H1 (cell line): ENCODE results near the gene MTMR1. TPM values are rescaled to one million over a fixed set of nuclear protein-coding genes. Genes with fewer than 3 reads are reported as not detected.
A peak's percentile ranks its signal among the peaks of the same experiment; 100 is the strongest.

ENCODE experiments used
- CTCF ChIA-PET: fragments of 300-600 bp; sonication (Branson Sonifier 250); formaldehyde crosslinking; loops from one replicate; lab custom pipeline; 2021; ENCODE audit not compliant: partially characterized antibody; lab: Charles Lee
- POLR2A ChIA-PET: fragments of 300-600 bp; sonication (Branson Sonifier 250); formaldehyde crosslinking; loops from one replicate; lab custom pipeline; 2021; ENCODE audit warnings: inconsistent platforms; ENCODE audit not compliant: partially characterized antibody; lab: Charles Lee
- DNase-seq, 2 experiments: peaks; one replicate each; pipeline versions ENCODE4 v3.0.0 to v3.0.0-alpha.2; 2010 to 2022; ENCODE audit warnings: low spot score in 2 of 2, low read depth in 1 of 2, mixed read lengths in 1 of 2
- FAIRE-seq: peaks from 2 replicates; lab custom pipeline; 2011; peaks lifted over from hg19 to GRCh38; lab: Jason Lieb, UNC
- H2AFZ ChIP-seq: 2 replicates; pipeline ENCODE4 v1.8.1; 2012; ENCODE audit warnings: low read length, inconsistent platforms
- H2AK5ac ChIP-seq: 2 replicates; pipeline ENCODE4 v1.6.1; 2013; ENCODE audit warnings: low read depth, low read length
- H2BK120ac ChIP-seq: replicated peaks from 2 replicates; pipeline ENCODE3; 2013; ENCODE audit warnings: low read depth, low read length, inconsistent platforms
- H2BK12ac ChIP-seq: 2 replicates; pipeline ENCODE4 v1.6.1; 2013; ENCODE audit warnings: low read depth, low read length
- H2BK15ac ChIP-seq: 2 replicates; pipeline ENCODE4 v1.6.1; 2013; ENCODE audit warnings: low read length
- H2BK20ac ChIP-seq: 2 replicates; pipeline ENCODE4 v1.6.1; 2013; ENCODE audit warnings: low read length
- H2BK5ac ChIP-seq: 2 replicates; pipeline ENCODE4 v1.6.1; 2013; ENCODE audit warnings: low read depth, low read length
- H3K14ac ChIP-seq: 2 replicates; pipeline ENCODE4 v1.6.1; 2013; ENCODE audit warnings: inconsistent platforms; ENCODE audit not compliant: insufficient read length
- H3K18ac ChIP-seq: 2 replicates; pipeline ENCODE4 v1.6.1; 2013; ENCODE audit warnings: low read length; ENCODE audit errors: extremely low read depth
- H3K23ac ChIP-seq: 2 replicates; pipeline ENCODE4 v1.6.1; 2013; ENCODE audit warnings: inconsistent platforms; ENCODE audit not compliant: insufficient read length
- H3K23me2 ChIP-seq: 2 replicates; pipeline ENCODE4 v1.6.1; 2013; ENCODE audit warnings: low read depth, low read length
- H3K27ac ChIP-seq: 2 replicates; pipeline ENCODE4 v1.6.1; 2011; ENCODE audit warnings: low read depth, low read length, inconsistent platforms
- H3K27me3 ChIP-seq, 4 experiments: replicated peaks in 1 of 4; 1 replicate in 1 of 4; 2 replicates in 3 of 4; pipeline versions ENCODE4 v1.6.1 to v1.8.1; 2011 to 2013; ENCODE audit warnings: low read length in 3 of 4, mild to moderate bottlenecking in 3 of 4, inconsistent platforms in 2 of 4, mixed read lengths in 2 of 4, moderate library complexity in 1 of 4; ENCODE audit not compliant: control insufficient read depth in 3 of 4, insufficient read depth in 3 of 4; ENCODE audit errors: extremely low read depth in 1 of 4
- H3K36me3 ChIP-seq, 4 experiments: 2 replicates each; pipeline versions ENCODE4 v1.6.1 to v1.8.1; 2011 to 2013; ENCODE audit warnings: mild to moderate bottlenecking in 4 of 4, low read length in 3 of 4, moderate library complexity in 2 of 4, control low read depth in 1 of 4, inconsistent platforms in 1 of 4; ENCODE audit not compliant: insufficient read depth in 4 of 4, control insufficient read depth in 2 of 4
- H3K4ac ChIP-seq: replicated peaks from 2 replicates; pipeline ENCODE3; 2013; ENCODE audit warnings: low read length, low read depth, mixed read lengths, inconsistent platforms; ENCODE audit not compliant: insufficient read length
- H3K4me1 ChIP-seq, 4 experiments: replicated peaks in 1 of 4; 1 replicate in 1 of 4; 2 replicates in 3 of 4; pipeline versions ENCODE4 v1.6.1 to v1.8.1; 2011 to 2013; ENCODE audit warnings: low read length in 3 of 4, inconsistent platforms in 2 of 4, mixed read lengths in 1 of 4; ENCODE audit not compliant: insufficient read depth in 4 of 4, control insufficient read depth in 3 of 4
- H3K4me2 ChIP-seq, 2 experiments: 2 replicates each; pipeline versions ENCODE4 v1.6.1 to v1.8.1; 2011 to 2013; ENCODE audit warnings: low read depth in 2 of 2, low read length in 2 of 2, control low read depth in 1 of 2, inconsistent platforms in 1 of 2, mild to moderate bottlenecking in 1 of 2; ENCODE audit not compliant: insufficient read depth in 1 of 2
- H3K4me3 ChIP-seq, 4 experiments: fragments of 200-600, 300-600 bp in 1 of 4; sonication (generic), shearing (Covaris generic), sonication (Bioruptor Twin) in 1 of 4; 2 replicates each; pipeline versions ENCODE4 v1.5.1 to v1.8.1; 2011 to 2016; ENCODE audit warnings: low read length in 4 of 4, low read depth in 3 of 4, control low read depth in 2 of 4, inconsistent platforms in 2 of 4, mild to moderate bottlenecking in 2 of 4, mixed read lengths in 1 of 4, moderate library complexity in 1 of 4; ENCODE audit not compliant: insufficient read depth in 2 of 4; ENCODE audit errors: extremely low read depth in 1 of 4
- H3K56ac ChIP-seq: replicated peaks from 2 replicates; pipeline ENCODE3; 2013; ENCODE audit warnings: low read depth, mild to moderate bottlenecking, mixed read lengths, low read length, inconsistent platforms; ENCODE audit not compliant: insufficient read length
- H3K79me1 ChIP-seq: 2 replicates; pipeline ENCODE4 v1.6.1; 2013; ENCODE audit warnings: low read depth, low read length, control low read depth
- H3K79me2 ChIP-seq, 2 experiments: 2 replicates each; pipeline versions ENCODE4 v1.6.1 to v1.8.1; 2012 to 2013; ENCODE audit warnings: low read length in 2 of 2, mild to moderate bottlenecking in 2 of 2, inconsistent platforms in 1 of 2; ENCODE audit not compliant: insufficient read depth in 2 of 2, control insufficient read depth in 1 of 2
- H3K9ac ChIP-seq, 4 experiments: replicated peaks in 1 of 4; 1 replicate in 1 of 4; 2 replicates in 3 of 4; pipeline versions ENCODE4 v1.6.1 to v1.8.1; 2011 to 2013; ENCODE audit warnings: low read depth in 3 of 4, low read length in 3 of 4, control low read depth in 2 of 4, mild to moderate bottlenecking in 2 of 4, moderate library complexity in 2 of 4, inconsistent platforms in 1 of 4; ENCODE audit errors: extremely low read depth in 1 of 4
- H3K9me3 ChIP-seq, 2 experiments: 2 replicates each; pipeline versions ENCODE4 v1.6.1 to v1.8.1; 2012 to 2013; ENCODE audit warnings: mild to moderate bottlenecking in 2 of 2, moderate library complexity in 2 of 2, control low read depth in 1 of 2, inconsistent platforms in 1 of 2, low read depth in 1 of 2, low read length in 1 of 2, mixed read lengths in 1 of 2; ENCODE audit not compliant: insufficient read depth in 2 of 2
- H4K20me1 ChIP-seq, 2 experiments: replicated peaks in 1 of 2; 2 replicates each; pipeline versions ENCODE3 to v1.8.1; 2011 to 2013; ENCODE audit warnings: inconsistent platforms in 2 of 2, low read length in 2 of 2, mild to moderate bottlenecking in 1 of 2; ENCODE audit not compliant: insufficient read depth in 2 of 2, control insufficient read depth in 1 of 2
- H4K5ac ChIP-seq: 2 replicates; pipeline ENCODE4 v1.6.1; 2013; ENCODE audit warnings: low read length, low read depth, mixed read lengths, inconsistent platforms; ENCODE audit not compliant: insufficient read length
- H4K8ac ChIP-seq: 2 replicates; pipeline ENCODE4 v1.8.0; 2013; ENCODE audit warnings: mild to moderate bottlenecking, moderate library complexity, low read length, inconsistent platforms; ENCODE audit not compliant: insufficient read depth; ENCODE audit errors: extremely low read depth
- H4K91ac ChIP-seq: replicated peaks from 2 replicates; pipeline ENCODE3; 2013; ENCODE audit warnings: low read length, mixed read lengths, inconsistent platforms; ENCODE audit not compliant: insufficient read length
- CTCF ChIP-seq, 3 experiments: IDR thresholded peaks; 1 replicate in 2 of 3; 2 replicates in 1 of 3; pipeline versions ENCODE4 v1.5.1 to v1.6.1; 2011; ENCODE audit warnings: low read length in 3 of 3, mild to moderate bottlenecking in 3 of 3, inconsistent platforms in 2 of 3, low read depth in 1 of 3, moderate library complexity in 1 of 3; ENCODE audit not compliant: insufficient read depth in 1 of 3; ENCODE audit errors: control extremely low read depth in 1 of 3
- GABPA ChIP-seq: IDR thresholded peaks from 2 replicates; pipeline ENCODE4 v1.6.1; 2011; ENCODE audit warnings: mild to moderate bottlenecking, low read length, moderate library complexity, borderline replicate concordance; ENCODE audit not compliant: insufficient read depth
- HDAC2 ChIP-seq, 2 experiments: fragments of 300-600 bp in 1 of 2; sonication (generic) in 1 of 2; IDR thresholded peaks; 2 replicates each; pipeline ENCODE4 v1.6.1; 2011 to 2012; ENCODE audit warnings: low read depth in 2 of 2, low read length in 2 of 2, mild to moderate bottlenecking in 2 of 2, moderate library complexity in 2 of 2, borderline replicate concordance in 1 of 2, inconsistent platforms in 1 of 2
- JUN ChIP-seq: IDR thresholded peaks from 2 replicates; pipeline ENCODE4 v1.6.1; 2011; ENCODE audit warnings: low read depth, mild to moderate bottlenecking, improper control_type of control experiment, low read length
- PHF8 ChIP-seq: fragments of 200-600 bp; sonication (generic); conservative IDR thresholded peaks from 2 replicates; pipeline ENCODE4 v1.7.1; 2012; ENCODE audit warnings: low read depth, mild to moderate bottlenecking, inconsistent platforms, low read length, moderate library complexity
- RAD21 ChIP-seq, 2 experiments: IDR thresholded peaks in 1 of 2; conservative IDR thresholded peaks in 1 of 2; 2 replicates each; pipeline ENCODE4 v1.6.1; 2011; ENCODE audit warnings: low read depth in 2 of 2, low read length in 2 of 2, improper control_type of control experiment in 1 of 2, inconsistent platforms in 1 of 2, mild to moderate bottlenecking in 1 of 2, moderate library complexity in 1 of 2
- TAF7 ChIP-seq: optimal IDR thresholded peaks from 2 replicates; pipeline ENCODE3; 2011; ENCODE audit warnings: low read depth, mild to moderate bottlenecking, inconsistent platforms, low read length, moderate library complexity, borderline replicate concordance
- WGBS, 2 experiments: shearing (Covaris generic) in 1 of 2; methylation state at CpG; one replicate each; pipeline versions ENCODE4 v1.1.6 to v1.1.7; 2013 to 2015; ENCODE audit warnings: low lambda C conversion rate in 2 of 2, mixed read lengths in 2 of 2, inconsistent platforms in 1 of 2, low coverage in 1 of 2, missing lambda C conversion rate in 1 of 2; ENCODE audit not compliant: insufficient replicate concordance in 2 of 2, insufficient coverage in 1 of 2, insufficient read length in 1 of 2; ENCODE audit errors: extremely low coverage in 1 of 2, missing lambda C conversion rate in 1 of 2; 5-methylcytosine and 5-hydroxymethylcytosine counted together
- polyA plus RNA-seq, 7 experiments: library from polyadenylated mRNA; depleted of rRNA in 3 of 7; stranded (reverse) in 5 of 7; unstranded in 2 of 7; fragments of >200 nt in 5 of 7; fragments of 200-250 nt in 2 of 7; gene quantifications; 1 replicate in 5 of 7; 2 replicates in 1 of 7; 4 replicates in 1 of 7; pipeline versions ENCODE4 v1.2.1 to v1.2.3, GENCODE V29; 2011 to 2013; ENCODE audit warnings: missing spikeins in 2 of 7, mixed read lengths in 2 of 7
- total RNA-seq: library from RNA; stranded (reverse); fragmentation: NEBNext Ultra II Directional; extraction: Animal tissue kit (Norgen Biotek cat#: 25700); gene quantifications from 2 replicates; pipeline ENCODE4 v1.2.1, GENCODE V29; 2021

Gene MTMR1
- total and polyA plus RNA-seq, 2 of the 8 experiments (the other 6 are each of a cell fraction or from before 2014, with no cell fraction given), result 15.1 to 23.8 TPM

- Histone ChIP-seq H3K9ac (no peak overlapping the region), H3K4me3 (no peak overlapping the region), H3K4me2 (no peak overlapping the region; a peak in 1 of 4 replicates), H2BK12ac (no peak overlapping the region), H4K20me1 (no peaks in the 10 kb centered on the region), H3K79me1 (no peaks in the 10 kb centered on the region), H2AK5ac (no peak overlapping the region), H3K4me1 (no peaks in the 10 kb centered on the region; a peak in 2 of 7 replicates), H3K23me2 (no peaks in the 10 kb centered on the region), H2BK5ac (no peak overlapping the region), H3K56ac (no peak overlapping the region), H3K23ac (no peak overlapping the region), H4K8ac (no peak overlapping the region; the same call in 1 of the 2 replicates), H3K18ac (no peak overlapping the region; the same call in 1 of the 2 replicates), H3K27ac (no peak overlapping the region), H3K36me3 (peaks cover 0 to 9% (median 1%) of the 10 kb centered on the region in 4 experiments; a peak in 3 of 8 replicates), H2BK20ac (no peak overlapping the region), H3K79me2 (no peaks in the 10 kb centered on the region), H2BK120ac (no peak overlapping the region), H3K9me3 (no peaks in the 10 kb centered on the region), H3K4ac (no peak overlapping the region), H2BK15ac (no peak overlapping the region), H2AFZ (no peak overlapping the region), H3K27me3 (no peaks in the 10 kb centered on the region), H4K5ac (no peak overlapping the region), H3K14ac (no peak overlapping the region), H4K91ac (no peak overlapping the region)
- peak; percentile 21 to 92 for DNase-seq
- POLR2A ChIA-PET, result interaction anchor here (0.6 to 1.6 kb wide), 5 partner anchors 124 to 217 kb away, joined by 3 to 7 read pairs (median 4); partner anchors contain the start of gene HMGB3
- TF ChIP-seq TAF7 (peak; percentile 34), JUN (no peak), PHF8 (no peak), GABPA (peak; percentile 41; the same call in 1 of the 2 replicates), HDAC2 (IDR thresholded peaks at IDR 0.05; ENCODE audit: borderline replicate concordance in 1 of 2, low read depth in 2 of 2, low read length in 2 of 2) (no peak), RAD21 (IDR thresholded peaks at IDR 0.05 in 1 of 2, conservative IDR thresholded peaks at IDR 0.05 in 1 of 2; ENCODE audit: low read depth in 2 of 2, low read length in 2 of 2) (peak; percentile 96 to 98), CTCF (IDR thresholded peaks at IDR 0.05; ENCODE audit: control extremely low read depth in 1 of 3, insufficient read depth in 1 of 3, low read depth in 1 of 3, low read length in 3 of 3) (peak in 2 of 3 experiments; percentile 86 to 90; a peak in 3 of 4 replicates)
- 28% methylated on average over 15 of the region's 26 CpGs; no CpG with 5 or more reads in 1 of the 2 experiments for WGBS, 2 experiments
- CTCF ChIA-PET, result interaction anchor here (0.6 to 3.5 kb wide), 30 partner anchors 9 to 915 kb away, joined by 3 to 40 read pairs (median 4); no protein-coding TSS in a partner anchor
- FAIRE-seq, result peak; percentile 88
These were observed 79.2 kb downstream of the MTMR1 start for GRCh38 chrX:150772150-150772970.
